Duodenal mucosa (tissue), 2 donors: ENCODE data around the gene CFAP74.

Experiments used
- H3K27ac ChIP-seq: one replicate; pipeline ENCODE4 v1.7.0; 2013; ENCODE audit warnings: low read depth, low read length
- H3K27me3 ChIP-seq, 2 donors: one replicate each; pipeline ENCODE4 v1.7.0; 2013; ENCODE audit warnings: low read length in 2 of 2, control low read depth in 1 of 2; ENCODE audit not compliant: insufficient read depth in 2 of 2, control insufficient read depth in 1 of 2
- H3K36me3 ChIP-seq, 2 donors: one replicate each; pipeline ENCODE4 v1.7.0; 2013; ENCODE audit warnings: low read length in 2 of 2, control low read depth in 1 of 2; ENCODE audit not compliant: insufficient read depth in 2 of 2, control insufficient read depth in 1 of 2
- H3K4me1 ChIP-seq, 2 donors: one replicate each; pipeline ENCODE4 v1.7.0; 2013; ENCODE audit warnings: low read length in 2 of 2, control low read depth in 1 of 2; ENCODE audit not compliant: insufficient read depth in 2 of 2, control insufficient read depth in 1 of 2
- H3K4me3 ChIP-seq, 2 donors: one replicate each; pipeline ENCODE4 v1.7.0; 2013; ENCODE audit warnings: low read length in 2 of 2, low read depth in 1 of 2
- H3K9ac ChIP-seq, 2 donors: one replicate each; pipeline ENCODE4 v1.7.0; 2013; ENCODE audit warnings: low read length in 2 of 2, low read depth in 1 of 2
- H3K9me3 ChIP-seq, 2 donors: one replicate each; pipeline ENCODE4 v1.7.0; 2013; ENCODE audit warnings: low read length in 2 of 2, control low read depth in 1 of 2; ENCODE audit not compliant: control insufficient read depth in 1 of 2

Gene CFAP74

GRCh38 chr1:1954015-1954414 lies 49.6 kb downstream of the CFAP74 start:
- H3K27ac ChIP-seq, result no peak overlapping the region
- no peak overlapping the region for H3K9ac ChIP-seq
- H3K4me1 ChIP-seq, result no peaks in the 10 kb centered on the region
- no peaks in the 10 kb centered on the region for H3K36me3 ChIP-seq
- no peaks in the 10 kb centered on the region for H3K27me3 ChIP-seq
- peaks cover 0 to 3% of the 10 kb centered on the region in 2 donors for H3K9me3 ChIP-seq
- no peak overlapping the region for H3K4me3 ChIP-seq

- peaks cover 0 to 3% of the 10 kb centered on the region in 2 donors for H3K9me3 ChIP-seq
- H3K9ac ChIP-seq, result no peak overlapping the region
- no peak overlapping the region for H3K4me3 ChIP-seq
- H3K27ac ChIP-seq, result no peak overlapping the region
- peaks cover 0 to 2% of the 10 kb centered on the region in 2 donors for H3K27me3 ChIP-seq
- no peaks in the 10 kb centered on the region for H3K36me3 ChIP-seq
- H3K4me1 ChIP-seq, result peaks cover 0 to 5% of the 10 kb centered on the region in 2 donors
These were observed 52.6 kb downstream of the CFAP74 start for GRCh38 chr1:1950940-1951339.

- Histone ChIP-seq H3K27me3 (peaks cover 0 to 8% of the 10 kb centered on the region in 2 donors), H3K4me1 (peaks cover 6 to 11% of the 10 kb centered on the region in 2 donors), H3K27ac (no peak overlapping the region), H3K9ac (no peak overlapping the region), H3K9me3 (no peaks in the 10 kb centered on the region), H3K4me3 (no peak overlapping the region), H3K36me3 (no peaks in the 10 kb centered on the region)
These were observed 54.8 kb downstream of the CFAP74 start for GRCh38 chr1:1948783-1949182.

DNA sequence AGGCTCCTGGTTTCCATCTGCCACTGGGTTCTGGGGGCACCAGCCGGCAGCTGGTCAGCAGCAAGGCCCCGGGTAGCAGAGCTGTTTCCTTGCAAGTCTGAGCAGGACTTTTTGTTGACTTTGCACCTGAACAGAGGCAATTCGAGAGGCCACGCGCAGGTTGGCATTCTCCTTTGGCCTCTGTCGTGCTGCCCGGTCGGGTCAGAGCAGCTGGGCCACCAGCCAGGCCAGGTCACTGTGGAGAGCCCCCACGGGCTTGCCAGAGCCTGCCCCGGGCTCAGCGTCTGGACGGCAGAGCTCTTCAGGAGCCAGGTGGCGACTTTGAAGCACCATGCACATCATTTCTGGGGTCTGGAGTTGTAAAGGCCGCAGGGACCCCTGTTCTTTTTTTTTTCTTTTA lies 56.1 kb downstream of the CFAP74 start:
- no peak overlapping the region for H3K4me3 ChIP-seq
- peaks cover 0 to 8% of the 10 kb centered on the region in 2 donors for H3K27me3 ChIP-seq
- H3K27ac ChIP-seq, result no peak overlapping the region
- peaks cover 8 to 24% of the 10 kb centered on the region in 2 donors for H3K4me1 ChIP-seq
- no peaks in the 10 kb centered on the region for H3K9me3 ChIP-seq
- no peak overlapping the region for H3K9ac ChIP-seq
- H3K36me3 ChIP-seq, result no peaks in the 10 kb centered on the region

DNA sequence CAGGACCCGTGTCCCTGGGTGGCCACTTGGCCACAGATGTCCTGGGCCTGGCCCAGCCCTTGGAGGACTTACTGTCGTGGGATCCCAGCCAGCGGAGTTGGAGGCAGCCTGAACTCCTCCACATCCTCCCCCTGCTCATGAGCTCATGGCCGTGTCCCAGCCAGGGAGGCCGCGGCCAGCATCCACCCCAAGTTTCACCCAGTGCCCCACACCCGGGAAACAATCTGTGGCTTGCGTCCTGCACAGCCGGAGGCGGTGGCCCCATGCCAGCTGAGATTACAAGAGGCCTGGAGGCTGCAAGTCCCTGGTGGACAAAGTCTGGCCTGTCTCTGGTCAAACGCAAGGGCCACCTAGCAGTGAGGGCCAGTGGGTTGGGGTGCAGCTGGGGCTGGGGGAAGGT lies 57.0 kb downstream of the CFAP74 start:
- Histone ChIP-seq H3K9me3 (no peaks in the 10 kb centered on the region), H3K4me1 (peaks cover 8 to 32% of the 10 kb centered on the region in 2 donors), H3K27ac (no peak overlapping the region), H3K4me3 (no peak overlapping the region), H3K36me3 (no peaks in the 10 kb centered on the region), H3K27me3 (peaks cover 0 to 11% of the 10 kb centered on the region in 2 donors), H3K9ac (no peak overlapping the region)

DNA sequence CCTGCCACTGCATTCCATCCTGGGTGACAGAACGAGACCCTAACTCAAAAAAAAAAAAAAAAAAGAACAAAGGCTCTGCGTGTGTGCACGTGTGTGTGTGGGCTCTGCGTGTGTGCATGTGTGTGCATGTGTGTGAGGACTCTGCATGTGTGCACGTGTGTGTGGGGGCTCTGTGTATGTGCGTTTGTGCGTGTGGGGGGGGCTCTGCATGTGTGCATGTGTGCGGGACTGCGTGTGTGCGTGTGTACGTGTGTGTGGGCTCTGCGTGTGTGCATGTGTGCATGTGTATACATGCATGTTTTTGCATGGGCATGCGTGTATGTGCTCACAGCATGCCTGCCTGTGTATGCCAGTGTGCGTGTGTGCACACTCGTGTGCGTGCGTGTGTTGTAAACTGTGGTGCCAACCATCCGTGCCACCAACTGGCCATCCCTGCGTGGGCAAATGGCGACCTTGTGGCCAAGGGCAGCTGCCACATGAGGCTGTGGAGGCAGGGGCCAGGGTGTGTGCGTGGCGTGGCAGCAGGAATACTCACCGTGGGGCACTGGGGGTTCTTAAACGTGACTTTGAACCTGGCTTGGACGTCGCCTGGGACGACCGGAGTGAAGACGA lies 57.7 kb downstream of the CFAP74 start:
- no peaks in the 10 kb centered on the region for H3K36me3 ChIP-seq
- H3K27ac ChIP-seq, result no peak overlapping the region
- no peaks in the 10 kb centered on the region for H3K9me3 ChIP-seq
- peaks cover 8 to 37% of the 10 kb centered on the region in 2 donors for H3K4me1 ChIP-seq
- H3K9ac ChIP-seq, result no peak overlapping the region
- peaks cover 0 to 14% of the 10 kb centered on the region in 2 donors for H3K27me3 ChIP-seq
- no peak overlapping the region for H3K4me3 ChIP-seq

DNA sequence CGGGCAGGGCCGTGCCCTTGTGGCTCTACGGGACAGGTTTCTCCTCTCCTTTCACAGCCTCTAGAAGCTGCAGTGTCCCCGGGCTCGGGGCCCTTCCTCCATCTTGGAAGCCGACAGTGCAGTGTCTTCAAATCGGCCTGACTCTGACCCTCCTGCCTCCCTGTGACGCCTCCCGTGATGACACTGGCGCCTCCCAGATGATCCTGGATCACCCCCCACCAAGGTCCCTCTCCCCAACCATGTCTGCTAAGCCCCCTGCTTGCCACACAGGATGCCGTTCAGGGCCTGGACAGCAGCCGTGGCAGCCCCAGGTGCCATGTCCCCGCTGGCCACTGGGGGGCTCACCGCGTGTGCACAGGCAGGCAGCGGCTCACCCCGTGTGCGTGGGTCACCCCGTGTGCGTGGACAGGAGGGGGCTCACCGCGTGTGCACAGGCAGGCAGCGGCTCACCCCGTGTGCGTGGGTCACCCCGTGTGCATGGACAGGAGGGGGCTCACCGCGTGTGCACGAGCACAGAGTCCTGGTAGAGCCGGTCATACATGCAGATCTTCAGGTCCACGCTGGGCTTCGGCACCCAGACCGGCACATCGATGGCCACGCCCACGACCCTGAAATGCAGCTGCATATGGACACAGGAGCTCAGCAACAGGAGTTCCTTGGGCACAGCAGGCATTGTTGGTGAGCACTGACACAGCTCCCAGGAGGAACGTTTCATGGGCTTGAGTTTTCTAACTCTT lies 59.6 kb downstream of the CFAP74 start:
- Histone ChIP-seq H3K36me3 (no peaks in the 10 kb centered on the region), H3K9me3 (no peaks in the 10 kb centered on the region), H3K9ac (peak overlapping the region in 1 of 2 donors; percentile 47), H3K27ac (no peak overlapping the region), H3K27me3 (peaks cover 0 to 14% of the 10 kb centered on the region in 2 donors), H3K4me3 (peak overlapping the region in 1 of 2 donors; percentile 57), H3K4me1 (peaks cover 8 to 37% of the 10 kb centered on the region in 2 donors)

- peak overlapping the region; percentile 37 to 55 for H3K4me3 ChIP-seq
- H3K9ac ChIP-seq, result peak overlapping the region in 1 of 2 donors; percentile 60
- no peaks in the 10 kb centered on the region for H3K9me3 ChIP-seq
- no peak overlapping the region for H3K27ac ChIP-seq
- peaks cover 8 to 37% of the 10 kb centered on the region in 2 donors for H3K4me1 ChIP-seq
- no peaks in the 10 kb centered on the region for H3K36me3 ChIP-seq
- H3K27me3 ChIP-seq, result peaks cover 0 to 14% of the 10 kb centered on the region in 2 donors
These were observed 60.6 kb downstream of the CFAP74 start for GRCh38 chr1:1942753-1943656.

DNA sequence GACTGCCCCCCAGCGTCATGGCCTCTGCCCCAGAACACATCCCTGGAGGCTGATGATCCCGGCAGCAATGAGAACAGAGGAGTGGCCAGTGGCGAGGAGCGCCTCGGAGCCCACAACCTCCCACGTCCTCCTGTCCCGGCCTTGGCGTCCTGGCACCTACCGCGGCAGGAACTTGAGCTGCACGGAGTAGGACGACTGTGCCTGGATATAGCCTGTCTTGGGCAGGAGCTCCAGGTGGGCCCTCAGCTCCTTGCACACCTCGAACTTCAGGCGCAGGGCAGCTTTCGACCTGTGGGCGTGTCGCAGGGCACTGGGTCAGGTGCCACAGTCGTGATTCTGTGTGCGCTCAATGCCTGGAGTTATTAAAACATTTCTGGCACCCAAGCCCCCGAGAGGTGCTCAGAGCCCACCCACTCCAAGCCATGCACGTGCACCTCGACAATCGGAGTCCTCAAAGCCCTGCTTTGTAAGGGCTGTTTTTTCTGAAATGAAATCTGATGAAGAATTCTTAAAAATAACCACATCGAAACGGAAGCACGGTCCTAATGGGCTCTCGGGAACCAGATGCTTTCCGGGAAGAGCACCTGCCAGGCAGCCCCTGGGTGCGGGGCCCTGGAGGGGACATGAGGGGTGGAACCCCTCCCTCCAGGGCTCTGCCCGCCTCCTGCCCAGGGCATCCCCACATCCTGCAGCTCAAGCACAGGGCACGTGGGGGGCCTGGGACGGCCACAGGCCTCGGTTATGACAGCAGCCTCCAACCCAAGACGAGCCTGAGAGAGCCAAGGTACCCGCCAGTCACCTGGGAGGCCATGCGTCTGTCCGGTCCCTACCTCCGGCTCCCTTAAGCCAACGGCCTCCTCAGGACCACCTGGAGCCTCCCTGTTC lies 61.5 kb downstream of the CFAP74 start:
- no peak overlapping the region for H3K9ac ChIP-seq
- H3K27me3 ChIP-seq, result peaks cover 0 to 14% of the 10 kb centered on the region in 2 donors
- H3K36me3 ChIP-seq, result no peaks in the 10 kb centered on the region
- H3K27ac ChIP-seq, result no peak overlapping the region
- no peaks in the 10 kb centered on the region for H3K9me3 ChIP-seq
- peaks cover 8 to 37% of the 10 kb centered on the region in 2 donors for H3K4me1 ChIP-seq
- H3K4me3 ChIP-seq, result no peak overlapping the region
